ENCODE data around the gene EFHC2. TPM values are rescaled to one million over a fixed set of nuclear protein-coding genes. Genes with fewer than 3 reads are reported as not detected.

Gene EFHC2
- total and polyA plus RNA-seq, 2 of the 8 experiments (the other 6 are each of a cell fraction or from before 2014, with no cell fraction given), result 1.8 to 3.4 TPM

- Histone ChIP-seq H3K79me1 (ENCODE audit: low read depth, low read length) (no peaks in the 10 kb centered on the region), H3K18ac (ENCODE audit: extremely low read depth, low read length) (no peak overlapping the region), H2BK12ac (ENCODE audit: low read depth, low read length) (no peak overlapping the region), H3K36me3 (ENCODE audit: control insufficient read depth in 2 of 4, insufficient read depth in 4 of 4, low read length in 3 of 4) (no peaks in the 10 kb centered on the region), H3K14ac (ENCODE audit: insufficient read length) (no peak overlapping the region), H3K23me2 (ENCODE audit: low read depth, low read length) (no peaks in the 10 kb centered on the region), H3K9me3 (ENCODE audit: insufficient read depth in 2 of 2, low read depth in 1 of 2, low read length in 1 of 2) (no peaks in the 10 kb centered on the region), H2BK5ac (ENCODE audit: low read depth, low read length) (no peak overlapping the region), H3K27me3 (replicated peaks in 1 of 4; ENCODE audit: control insufficient read depth in 3 of 4, extremely low read depth in 1 of 4, insufficient read depth in 3 of 4, low read length in 3 of 4) (no peaks in the 10 kb centered on the region), H2BK120ac (replicated peaks; ENCODE audit: low read depth, low read length) (no peak overlapping the region), H3K79me2 (ENCODE audit: control insufficient read depth in 1 of 2, insufficient read depth in 2 of 2, low read length in 2 of 2) (no peaks in the 10 kb centered on the region), H3K4ac (replicated peaks; ENCODE audit: insufficient read length, low read depth, low read length) (no peak overlapping the region), H3K23ac (ENCODE audit: insufficient read length) (no peak overlapping the region), H4K5ac (ENCODE audit: insufficient read length, low read depth, low read length) (no peak overlapping the region), H3K4me2 (ENCODE audit: insufficient read depth in 1 of 2, low read depth in 2 of 2, low read length in 2 of 2) (no peak overlapping the region), H2BK15ac (ENCODE audit: low read length) (no peak overlapping the region), H3K27ac (ENCODE audit: low read depth, low read length) (no peak overlapping the region), H2AFZ (ENCODE audit: low read length) (no peak overlapping the region), H3K4me1 (replicated peaks in 1 of 4; ENCODE audit: control insufficient read depth in 3 of 4, insufficient read depth in 4 of 4, low read length in 3 of 4) (peaks cover 0 to 2% (median under 1%) of the 10 kb centered on the region in 4 experiments; a peak in 1 of 7 replicates), H2BK20ac (ENCODE audit: low read length) (no peak overlapping the region), H4K8ac (ENCODE audit: extremely low read depth, insufficient read depth, low read length) (no peak overlapping the region), H2AK5ac (ENCODE audit: low read depth, low read length) (no peak overlapping the region), H4K20me1 (replicated peaks in 1 of 2; ENCODE audit: control insufficient read depth in 1 of 2, insufficient read depth in 2 of 2, low read length in 2 of 2) (no peaks in the 10 kb centered on the region), H3K56ac (replicated peaks; ENCODE audit: insufficient read length, low read depth, low read length) (no peak overlapping the region), H3K4me3 (ENCODE audit: extremely low read depth in 1 of 4, insufficient read depth in 2 of 4, low read depth in 3 of 4, low read length in 4 of 4) (no peak overlapping the region), H4K91ac (replicated peaks; ENCODE audit: insufficient read length, low read length) (no peak overlapping the region), H3K9ac (replicated peaks in 1 of 4; ENCODE audit: extremely low read depth in 1 of 4, low read depth in 3 of 4, low read length in 3 of 4) (no peak overlapping the region)
- ChIA-PET POLR2A (ENCODE audit: partially characterized antibody) (no interaction called here), CTCF (ENCODE audit: partially characterized antibody) (interaction anchor here (1.0 kb wide), 1 partner anchor 199 kb away, joined by 3 read pairs; no protein-coding TSS in a partner anchor)
- no peak for DNase-seq (ENCODE audit: low read depth in 1 of 2, low spot score in 2 of 2)
- no peak for FAIRE-seq
- TF ChIP-seq POLR2AphosphoS5 (IDR thresholded peaks at IDR 0.05; ENCODE audit: low read depth, low read length) (no peak), CEBPB (IDR thresholded peaks at IDR 0.05; ENCODE audit: low read depth, low read length) (no peak), GTF2F1 (IDR thresholded peaks at IDR 0.05; ENCODE audit: borderline replicate concordance, low read depth, low read length) (no peak), SAP30 (IDR thresholded peaks at IDR 0.05; ENCODE audit: insufficient read depth, insufficient replicate concordance, low read length) (no peak), ATF3 (IDR thresholded peaks at IDR 0.05; ENCODE audit: insufficient read depth, low read depth, low read length) (no peak), MAX (IDR thresholded peaks at IDR 0.05) (no peak), KDM5A (IDR thresholded peaks at IDR 0.05; ENCODE audit: low read length) (no peak)
Observed at GRCh38 chrX:44157283-44157682, 186.2 kb downstream of the EFHC2 start.
